IPS-20b (cell line): ENCODE measurements around the gene NHERF2.
A peak's percentile ranks its signal among the peaks of the same experiment; 100 is the strongest.

Source experiments
- H3K27ac ChIP-seq: one replicate; pipeline ENCODE4 v1.5.1; 2013; ENCODE audit warnings: low read length
- H3K27me3 ChIP-seq: 2 replicates; pipeline ENCODE4 v1.6.1; 2013; ENCODE audit warnings: mild to moderate bottlenecking, low read length, inconsistent platforms; ENCODE audit not compliant: insufficient read depth
- H3K36me3 ChIP-seq: 2 replicates; pipeline ENCODE4 v1.6.1; 2013; ENCODE audit warnings: low read depth, mild to moderate bottlenecking, inconsistent platforms, low read length, moderate library complexity; ENCODE audit not compliant: insufficient read depth
- H3K4me1 ChIP-seq: 2 replicates; pipeline ENCODE4 v1.6.1; 2013; ENCODE audit warnings: mild to moderate bottlenecking, control low read depth, inconsistent platforms, low read length, moderate library complexity; ENCODE audit not compliant: insufficient read depth
- H3K4me3 ChIP-seq: 2 replicates; pipeline ENCODE4 v1.5.1; 2013; ENCODE audit warnings: mild to moderate bottlenecking, low read length, inconsistent platforms
- H3K9ac ChIP-seq: 2 replicates; pipeline ENCODE4 v1.6.1; 2013; ENCODE audit warnings: low read depth, mild to moderate bottlenecking, inconsistent platforms, low read length, moderate library complexity
- H3K9me3 ChIP-seq: 2 replicates; pipeline ENCODE4 v1.6.1; 2013; ENCODE audit warnings: mild to moderate bottlenecking, low read depth, low read length, inconsistent platforms; ENCODE audit not compliant: insufficient read depth

The NHERF2 gene

DNA sequence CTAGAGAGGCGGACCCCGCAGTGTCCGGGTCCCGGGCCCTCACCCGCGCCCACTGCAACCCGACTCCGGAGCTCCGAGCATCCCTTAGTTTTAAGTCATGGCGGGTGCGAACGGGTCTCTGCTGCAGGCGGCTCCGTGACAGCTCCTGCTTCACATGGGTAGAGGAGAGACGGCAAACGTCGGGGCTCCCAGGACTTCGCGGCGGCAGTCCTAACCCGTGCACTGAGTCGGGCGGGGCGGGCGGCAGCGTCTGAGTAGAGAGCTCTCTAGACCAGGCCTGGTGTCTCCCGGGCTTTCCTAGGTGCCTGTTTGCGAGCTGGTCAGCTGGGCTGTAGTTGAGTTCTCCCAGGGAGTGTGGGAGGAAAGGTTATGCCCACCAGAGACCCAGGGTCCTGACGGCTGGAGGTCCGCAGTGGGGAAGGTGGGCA, 21.4 kb downstream of the NHERF2 start:
- peaks cover 30% of the 10 kb centered on the region; the same call in 1 of the 2 replicates for H3K36me3 ChIP-seq
- H3K27me3 ChIP-seq: no peaks in the 10 kb centered on the region
- no peak overlapping the region for H3K27ac ChIP-seq
- peak overlapping the region; percentile 89 for H3K4me3 ChIP-seq
- H3K9me3 ChIP-seq: no peaks in the 10 kb centered on the region
- peaks cover 4% of the 10 kb centered on the region; the same call in 1 of the 2 replicates for H3K4me1 ChIP-seq
- peak overlapping the region; percentile 79; the same call in 1 of the 2 replicates for H3K9ac ChIP-seq

- Histone ChIP-seq H3K4me3 (no peak overlapping the region), H3K4me1 (peaks cover 4% of the 10 kb centered on the region; the same call in 1 of the 2 replicates), H3K9me3 (no peaks in the 10 kb centered on the region), H3K9ac (no peak overlapping the region), H3K36me3 (peaks cover 38% of the 10 kb centered on the region; the same call in 1 of the 2 replicates), H3K27ac (no peak overlapping the region), H3K27me3 (no peaks in the 10 kb centered on the region)
Observed at GRCh38 chr16:2053211-2053610, 26.5 kb downstream of the NHERF2 start.

DNA sequence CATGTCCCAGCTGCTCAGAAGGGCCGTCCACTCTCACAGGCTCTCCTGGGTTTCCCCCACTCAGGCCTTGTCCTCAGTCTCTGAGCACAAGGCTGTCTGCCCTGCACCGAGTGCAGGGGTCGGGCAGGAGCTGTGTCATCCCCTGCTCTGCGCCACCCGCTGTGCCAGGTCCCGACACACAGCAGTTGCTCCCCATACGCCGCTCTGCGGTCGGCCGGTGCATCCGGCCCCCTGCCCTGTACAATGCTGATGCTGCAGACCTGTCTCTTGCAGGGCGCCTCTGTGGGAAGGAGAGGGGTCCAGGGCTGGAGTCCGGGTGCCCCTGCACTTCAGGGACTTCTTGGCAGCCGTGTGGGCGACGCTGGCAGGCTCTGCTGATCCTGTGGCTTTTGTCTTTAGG, 27.2 kb downstream of the NHERF2 start:
- no peaks in the 10 kb centered on the region for H3K9me3 ChIP-seq
- H3K4me1 ChIP-seq: no peaks in the 10 kb centered on the region
- H3K4me3 ChIP-seq: no peak overlapping the region
- H3K27ac ChIP-seq: no peak overlapping the region
- H3K27me3 ChIP-seq: no peaks in the 10 kb centered on the region
- no peak overlapping the region for H3K9ac ChIP-seq
- H3K36me3 ChIP-seq: peaks cover 38% of the 10 kb centered on the region; the same call in 1 of the 2 replicates

GRCh38 chr16:2054543-2055245, 28.0 kb downstream of the NHERF2 start:
- no peaks in the 10 kb centered on the region for H3K9me3 ChIP-seq
- H3K9ac ChIP-seq: no peak overlapping the region
- no peaks in the 10 kb centered on the region for H3K27me3 ChIP-seq
- H3K36me3 ChIP-seq: peaks cover 38% of the 10 kb centered on the region; the same call in 1 of the 2 replicates
- no peaks in the 10 kb centered on the region for H3K4me1 ChIP-seq
- H3K27ac ChIP-seq: no peak overlapping the region
- no peak overlapping the region for H3K4me3 ChIP-seq

DNA sequence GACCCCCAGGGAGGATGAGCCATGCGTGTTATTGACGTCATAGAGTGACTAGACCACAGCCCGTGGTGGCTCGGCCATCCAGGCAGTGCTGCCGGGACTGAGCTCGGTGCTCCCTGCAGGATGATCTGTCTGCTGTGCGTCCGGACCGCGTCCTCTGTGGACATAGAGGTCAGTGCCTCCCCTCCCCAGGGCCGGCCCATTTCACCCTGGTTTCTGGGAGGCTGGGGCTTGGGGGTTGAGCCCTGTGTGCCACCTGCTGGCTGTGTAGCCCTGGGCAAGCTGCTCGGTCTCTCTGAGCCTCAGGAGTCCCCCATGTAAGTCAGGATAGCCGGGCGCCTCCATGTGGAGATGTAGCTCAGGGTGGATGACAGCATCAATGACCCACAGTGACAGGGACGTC, 29.4 kb downstream of the NHERF2 start:
- Histone ChIP-seq H3K4me3 (no peak overlapping the region), H3K36me3 (peaks cover 30% of the 10 kb centered on the region; the same call in 1 of the 2 replicates), H3K27me3 (no peaks in the 10 kb centered on the region), H3K27ac (no peak overlapping the region), H3K9ac (no peak overlapping the region), H3K9me3 (no peaks in the 10 kb centered on the region), H3K4me1 (no peaks in the 10 kb centered on the region)

DNA sequence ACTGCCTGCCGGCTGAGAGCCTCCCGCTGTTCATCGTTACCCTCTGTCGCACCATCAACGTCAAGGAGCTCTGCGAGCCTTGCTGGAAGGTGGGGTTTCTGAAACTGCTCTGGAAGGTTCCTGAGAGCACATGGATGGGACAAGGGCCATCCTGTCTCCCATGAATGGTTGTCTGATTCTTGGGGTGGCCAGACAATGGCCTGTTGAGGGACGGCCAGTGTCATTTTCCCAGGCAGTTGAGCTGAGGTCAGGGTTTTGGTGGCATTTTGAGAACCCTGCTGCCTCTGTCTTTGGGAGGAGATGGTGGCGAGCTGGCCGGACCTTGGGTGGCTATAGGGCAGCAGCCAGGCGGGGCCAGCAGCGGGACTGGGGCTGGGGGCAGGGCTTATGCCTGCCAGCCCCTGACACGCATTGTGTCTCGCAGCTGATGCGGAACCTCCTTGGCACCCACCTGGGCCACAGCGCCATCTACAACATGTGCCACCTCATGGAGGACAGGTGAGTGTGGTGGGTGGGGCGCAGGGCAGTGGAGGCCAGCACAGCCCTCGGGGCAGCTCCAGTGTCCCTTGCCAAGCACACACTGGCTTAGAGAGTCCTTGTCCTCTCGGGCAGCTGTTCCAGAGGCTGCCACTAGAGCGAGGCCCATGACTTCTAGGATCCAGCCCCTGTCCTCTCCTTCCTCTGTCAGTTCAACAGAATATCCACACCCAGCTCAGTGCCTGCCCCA, 30.1 kb downstream of the NHERF2 start:
- H3K36me3 ChIP-seq: peaks cover 24% of the 10 kb centered on the region; the same call in 1 of the 2 replicates
- H3K27ac ChIP-seq: no peak overlapping the region
- H3K4me1 ChIP-seq: no peaks in the 10 kb centered on the region
- H3K4me3 ChIP-seq: no peak overlapping the region
- H3K9ac ChIP-seq: no peak overlapping the region
- H3K27me3 ChIP-seq: no peaks in the 10 kb centered on the region
- no peaks in the 10 kb centered on the region for H3K9me3 ChIP-seq

- no peak overlapping the region for H3K27ac ChIP-seq
- H3K9ac ChIP-seq: no peak overlapping the region
- no peak overlapping the region for H3K4me3 ChIP-seq
- no peaks in the 10 kb centered on the region for H3K27me3 ChIP-seq
- H3K36me3 ChIP-seq: peaks cover 18% of the 10 kb centered on the region; the same call in 1 of the 2 replicates
- no peaks in the 10 kb centered on the region for H3K4me1 ChIP-seq
- H3K9me3 ChIP-seq: no peaks in the 10 kb centered on the region
Observed at GRCh38 chr16:2057438-2057837, 30.7 kb downstream of the NHERF2 start.

- no peaks in the 10 kb centered on the region for H3K9me3 ChIP-seq
Observed at GRCh38 chr16:2058420-2058819, 31.7 kb downstream of the NHERF2 start.

DNA sequence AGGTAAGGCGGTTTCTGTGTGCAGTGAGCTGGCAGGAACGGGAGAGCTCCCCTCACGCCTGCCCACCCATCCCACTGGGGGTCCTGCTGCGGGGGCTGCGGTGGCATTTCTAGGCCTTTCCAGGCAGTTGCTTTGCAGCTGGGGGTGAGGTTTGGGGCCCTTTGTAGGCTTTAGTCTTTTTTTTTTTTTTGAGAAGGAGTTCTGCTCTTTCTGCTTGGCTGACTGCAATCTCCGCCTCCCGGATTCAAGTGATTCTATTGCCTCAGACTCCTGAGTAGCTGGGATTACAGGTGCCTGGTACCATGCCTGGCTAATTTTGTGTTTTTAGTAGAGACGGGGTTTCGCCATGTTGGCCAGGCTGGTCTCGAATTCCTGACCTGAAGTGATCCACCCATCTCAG, 32.2 kb downstream of the NHERF2 start:
- Histone ChIP-seq H3K27me3 (no peaks in the 10 kb centered on the region), H3K4me1 (no peaks in the 10 kb centered on the region), H3K9me3 (no peaks in the 10 kb centered on the region), H3K27ac (no peak overlapping the region), H3K36me3 (peaks cover 9% of the 10 kb centered on the region; the same call in 1 of the 2 replicates), H3K4me3 (no peak overlapping the region), H3K9ac (no peak overlapping the region)

More at GRCh38 chr16:2058420-2058819, 31.7 kb downstream of the NHERF2 start:
- peaks cover 12% of the 10 kb centered on the region; the same call in 1 of the 2 replicates for H3K36me3 ChIP-seq
- no peaks in the 10 kb centered on the region for H3K4me1 ChIP-seq
- no peak overlapping the region for H3K27ac ChIP-seq
- no peak overlapping the region for H3K4me3 ChIP-seq
- no peak overlapping the region for H3K9ac ChIP-seq
- H3K27me3 ChIP-seq: no peaks in the 10 kb centered on the region

DNA sequence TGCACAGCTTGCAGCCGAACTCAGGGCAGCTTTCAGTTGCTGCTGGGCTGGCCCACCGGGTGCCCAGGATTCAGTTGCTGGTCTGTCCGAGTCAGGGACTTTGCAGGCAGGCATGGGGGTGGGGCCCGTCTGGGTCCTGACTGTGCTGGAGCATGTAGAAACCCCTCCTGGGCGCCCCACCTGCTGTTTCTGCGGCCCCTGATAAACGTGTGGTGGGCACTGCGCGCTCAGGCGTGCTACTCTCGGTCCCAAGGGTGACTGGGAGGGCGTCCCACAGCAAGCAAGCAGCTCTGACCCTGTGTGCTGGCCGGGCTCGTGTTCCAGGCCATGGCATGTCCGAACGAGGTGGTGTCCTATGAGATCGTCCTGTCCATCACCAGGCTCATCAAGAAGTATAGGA, 33.6 kb downstream of the NHERF2 start:
- H3K9me3 ChIP-seq: no peaks in the 10 kb centered on the region
- no peak overlapping the region for H3K4me3 ChIP-seq
- peaks cover 9% of the 10 kb centered on the region; the same call in 1 of the 2 replicates for H3K36me3 ChIP-seq
- no peaks in the 10 kb centered on the region for H3K4me1 ChIP-seq
- no peak overlapping the region for H3K9ac ChIP-seq
- no peak overlapping the region for H3K27ac ChIP-seq
- H3K27me3 ChIP-seq: no peaks in the 10 kb centered on the region

DNA sequence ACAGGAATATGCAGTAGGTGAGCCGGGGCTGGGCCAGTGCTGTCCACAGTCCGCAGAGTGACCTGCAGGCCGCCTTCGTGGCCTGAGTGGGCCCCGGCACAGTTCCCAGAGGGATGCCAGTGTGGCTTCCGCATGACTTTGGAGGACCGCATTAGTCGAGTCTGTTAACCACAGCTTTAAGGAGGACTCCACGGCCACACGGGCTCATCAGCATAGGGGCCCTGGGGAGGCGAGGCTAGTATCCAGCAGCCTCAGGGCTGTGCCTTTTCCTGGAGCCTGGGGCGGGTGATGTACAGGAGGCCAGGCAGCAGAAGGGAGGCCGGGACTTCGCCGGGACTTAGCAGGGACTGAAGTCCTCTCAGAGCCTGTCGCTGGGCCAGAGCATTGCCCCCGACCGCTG, 34.3 kb downstream of the NHERF2 start:
- H3K36me3 ChIP-seq: peaks cover 16% of the 10 kb centered on the region
- H3K27ac ChIP-seq: no peak overlapping the region
- no peak overlapping the region for H3K4me3 ChIP-seq
- H3K27me3 ChIP-seq: no peaks in the 10 kb centered on the region
- H3K4me1 ChIP-seq: no peaks in the 10 kb centered on the region
- no peak overlapping the region for H3K9ac ChIP-seq
- no peaks in the 10 kb centered on the region for H3K9me3 ChIP-seq

GRCh38 chr16:2061526-2061925, 34.8 kb downstream of the NHERF2 start:
- Histone ChIP-seq H3K9me3 (no peaks in the 10 kb centered on the region), H3K4me3 (no peak overlapping the region), H3K9ac (no peak overlapping the region), H3K27ac (no peak overlapping the region), H3K27me3 (no peaks in the 10 kb centered on the region), H3K36me3 (peaks cover 20% of the 10 kb centered on the region), H3K4me1 (no peaks in the 10 kb centered on the region)
